Measurements from ENCODE around the gene FEZF1. TPM values are rescaled to one million over a fixed set of nuclear protein-coding genes. Genes with fewer than 3 reads are reported as not detected.

FEZF1 gene
- total and polyA plus RNA-seq, 10 of the 15 experiments (the other 5 are each of a cell fraction or from before 2014, with no cell fraction given) = not detected

GRCh38 chr7:122291189-122291588, 13.4 kb downstream of the FEZF1 start:
- WGBS (ENCODE audit: insufficient coverage, insufficient replicate concordance, low lambda C conversion rate, missing lambda C conversion rate) = 13% methylated on average over 2 of the region's 2 CpGs
- DNase-seq (ENCODE audit: low read depth, low spot score) (no peak), ATAC-seq (no peak), FAIRE-seq (no peak)
- intact Hi-C loops (cut with micrococcal nuclease; ENCODE audit: unreplicated experiment) = no loop called here
- Histone ChIP-seq H3K36me3 (ENCODE audit: control insufficient read depth in 2 of 2, insufficient read depth in 2 of 2, low read length in 1 of 2) (no peaks in the 10 kb centered on the region), H3K79me2 (ENCODE audit: control insufficient read depth, insufficient read depth, low read length) (no peaks in the 10 kb centered on the region), H2AFZ (ENCODE audit: control insufficient read depth, low read depth, low read length) (no peak overlapping the region), H3K4me1 (ENCODE audit: control insufficient read depth, insufficient read depth, low read length) (no peaks in the 10 kb centered on the region), H3K27me3 (replicated peaks in 1 of 2; ENCODE audit: control insufficient read depth in 2 of 2, insufficient read depth in 2 of 2, low read length in 1 of 2) (no peaks in the 10 kb centered on the region), H3K9ac (ENCODE audit: control insufficient read depth, insufficient read depth, low read length) (no peak overlapping the region), H3K9me3 (replicated peaks; ENCODE audit: control insufficient read depth, insufficient read depth, low read length) (no peaks in the 10 kb centered on the region), H4K20me1 (ENCODE audit: control insufficient read depth, insufficient read depth) (no peaks in the 10 kb centered on the region), H3K27ac (ENCODE audit: control insufficient read depth, insufficient read depth) (no peak overlapping the region), H3K4me3 (no peak overlapping the region), H3K4me2 (ENCODE audit: control insufficient read depth, insufficient read depth) (no peak overlapping the region)
- ChIA-PET SMC1A (ENCODE audit: uncharacterized antibody, unreplicated experiment) (no interaction called here), POLR2A (no interaction called here), RAD21 (ENCODE audit: unreplicated experiment) (interaction anchor here (2.2 kb wide), 1 partner anchor 237 kb away, joined by 6 read pairs; no protein-coding TSS in a partner anchor), CTCF (no interaction called here)
- TF ChIP-seq SKIL (IDR thresholded peaks at IDR 0.05; ENCODE audit: low read depth, poor library complexity, severe bottlenecking) (no peak), FOS (IDR thresholded peaks at IDR 0.05; ENCODE audit: borderline replicate concordance, extremely low read depth, insufficient read length) (no peak)
- no TSS peak for BruUV-seq (replicated peaks)
- in situ Hi-C loops (cut with MboI) = no loop called here

GRCh38 chr7:122290476-122290875, 14.1 kb downstream of the FEZF1 start:
- H3K4me3 ChIP-seq = no peak overlapping the region
- no TSS peak for BruUV-seq (replicated peaks)
- ChIA-PET CTCF (no interaction called here), RAD21 (ENCODE audit: unreplicated experiment) (no interaction called here), SMC1A (ENCODE audit: uncharacterized antibody, unreplicated experiment) (no interaction called here), POLR2A (no interaction called here)
- ATAC-seq = no peak
- no peaks in the 10 kb centered on the region for H3K79me2 ChIP-seq (ENCODE audit: control insufficient read depth, insufficient read depth, low read length)
- no peak for FAIRE-seq
- no peaks in the 10 kb centered on the region for H3K4me1 ChIP-seq (ENCODE audit: control insufficient read depth, insufficient read depth, low read length)
- H3K4me2 ChIP-seq (ENCODE audit: control insufficient read depth, insufficient read depth) = no peak overlapping the region
- H3K36me3 ChIP-seq (ENCODE audit: control insufficient read depth in 2 of 2, insufficient read depth in 2 of 2, low read length in 1 of 2) = no peaks in the 10 kb centered on the region
- H3K27me3 ChIP-seq (replicated peaks in 1 of 2; ENCODE audit: control insufficient read depth in 2 of 2, insufficient read depth in 2 of 2, low read length in 1 of 2) = no peaks in the 10 kb centered on the region
- H4K20me1 ChIP-seq (ENCODE audit: control insufficient read depth, insufficient read depth) = no peaks in the 10 kb centered on the region
- DNase-seq (ENCODE audit: low read depth, low spot score) = no peak
- intact Hi-C loops (cut with micrococcal nuclease; ENCODE audit: unreplicated experiment) = no loop called here
- in situ Hi-C loops (cut with MboI) = no loop called here
- no peak overlapping the region for H3K27ac ChIP-seq (ENCODE audit: control insufficient read depth, insufficient read depth)
- H2AFZ ChIP-seq (ENCODE audit: control insufficient read depth, low read depth, low read length) = no peak overlapping the region
- no peaks in the 10 kb centered on the region for H3K9me3 ChIP-seq (replicated peaks; ENCODE audit: control insufficient read depth, insufficient read depth, low read length)
- TF ChIP-seq LARP7 (IDR thresholded peaks at IDR 0.05) = no peak
- TF ChIP-seq CEBPZ (IDR thresholded peaks at IDR 0.05; ENCODE audit: low read depth, low read length) = no peak
- TF ChIP-seq RAD21 (IDR thresholded peaks at IDR 0.05; ENCODE audit: insufficient read depth, low read depth, low read length) = no peak
- no peak for TF ChIP-seq BMI1 (IDR thresholded peaks at IDR 0.05; ENCODE audit: borderline replicate concordance)
- H3K9ac ChIP-seq (ENCODE audit: control insufficient read depth, insufficient read depth, low read length) = no peak overlapping the region
- WGBS (ENCODE audit: insufficient coverage, insufficient replicate concordance, low lambda C conversion rate, missing lambda C conversion rate) = 0% methylated on average over 1 of the region's 1 CpG

Measured in GM12878 (cell line).